ENCODE measurements around the gene CYBC1. TPM values are rescaled to one million over a fixed set of nuclear protein-coding genes. Genes with fewer than 3 reads are reported as not detected.

CYBC1 gene
- total and polyA plus RNA-seq, 9 of the 15 experiments (the other 6 are each of a cell fraction or from before 2014, with no cell fraction given) = 1.3 to 71.8 (median 49.9) TPM

DNA sequence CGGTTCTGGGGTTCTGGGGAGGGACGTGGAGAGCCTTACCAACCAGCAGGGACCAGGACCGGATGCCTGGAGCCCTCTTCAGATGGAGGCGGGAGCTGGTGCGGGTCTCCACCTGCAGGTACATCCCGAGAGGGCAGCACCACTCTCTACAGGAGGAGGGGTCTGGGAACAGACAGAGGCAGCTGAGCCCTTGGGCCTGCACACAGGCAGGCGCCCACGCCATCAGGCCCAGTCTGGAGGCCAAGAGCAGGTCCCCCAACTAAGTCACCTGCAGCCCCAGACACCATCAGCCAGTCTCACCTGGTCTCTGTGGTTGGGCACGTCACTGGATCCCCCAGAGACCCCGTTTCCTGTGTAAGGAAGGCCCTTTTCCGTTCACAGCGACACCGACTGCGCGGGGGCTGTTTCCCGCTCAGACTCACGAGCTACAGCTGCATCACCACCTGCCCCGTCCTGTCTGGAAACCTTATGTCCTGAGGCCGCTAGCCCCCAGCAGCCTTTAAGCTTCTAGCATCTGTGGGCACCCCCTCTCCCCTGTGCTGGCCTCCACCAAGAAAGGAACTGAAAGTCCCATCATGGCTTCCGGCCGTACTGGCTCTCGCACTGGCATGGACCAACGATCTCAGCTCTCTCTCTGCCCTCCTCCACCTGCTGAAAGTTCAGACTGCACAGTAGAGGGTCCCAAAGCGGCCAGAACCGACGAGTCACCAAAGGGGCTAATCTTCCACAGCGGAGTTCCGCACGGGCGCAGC is 1.2 kb downstream of the CYBC1 start:
- no peaks in the 10 kb centered on the region for H3K9me3 ChIP-seq (replicated peaks; ENCODE audit: control insufficient read depth, insufficient read depth, low read depth, low read length)
- peak overlapping the region; percentile 85 to 99 for H3K9ac ChIP-seq (ENCODE audit: insufficient read depth in 1 of 2, low read depth in 2 of 2, low read length in 2 of 2)
- peak overlapping the region; percentile 85; the same call in 2 of the 3 replicates for H3K27ac ChIP-seq (ENCODE audit: extremely low read depth, low read depth, low read length)
- H3K4me1 ChIP-seq (replicated peaks in 1 of 2; ENCODE audit: control insufficient read depth in 2 of 2, insufficient read depth in 2 of 2, low read length in 2 of 2) = peaks cover 21 to 63% of the 10 kb centered on the region in 2 experiments
- no peaks in the 10 kb centered on the region for H4K20me1 ChIP-seq (replicated peaks; ENCODE audit: control insufficient read depth, insufficient read depth, low read length)
- ChIA-PET POLR2A (interaction anchor here (1.0 to 1.1 kb wide), 2 partner anchors 8 to 16 kb away, joined by 4 to 6 read pairs; no protein-coding TSS in a partner anchor), CTCF (ENCODE audit: low intra/inter-chr PET ratio) (no interaction called here)
- 84% methylated on average over 26 of the region's 30 CpGs for WGBS (ENCODE audit: insufficient coverage, low coverage, missing lambda C conversion rate)
- no peak for ATAC-seq
- peak overlapping the region; percentile 90 for H3K4me2 ChIP-seq (ENCODE audit: insufficient read depth, low read length)
- no peaks in the 10 kb centered on the region for H3K27me3 ChIP-seq (ENCODE audit: control insufficient read depth in 2 of 2, insufficient read depth in 2 of 2, low read length in 2 of 2)
- no peak for FAIRE-seq
- intact Hi-C loops (cut with micrococcal nuclease) (no loop called here), in situ Hi-C loops (cut with MboI) (no loop called here)
- H2AFZ ChIP-seq (ENCODE audit: low read depth, low read length) = no peak overlapping the region
- H3K79me2 ChIP-seq (ENCODE audit: control insufficient read depth, insufficient read depth, low read length) = peaks cover 27% of the 10 kb centered on the region
- peaks cover 14% of the 10 kb centered on the region; the same call in 2 of the 3 replicates for H3K36me3 ChIP-seq (ENCODE audit: control insufficient read depth, insufficient read depth, low read length)
- peak in 2 of 3 experiments; percentile 14 to 32 for TF ChIP-seq YY1 (IDR thresholded peaks at IDR 0.05; ENCODE audit: borderline replicate concordance in 1 of 3, control insufficient read depth in 1 of 3, extremely low read depth in 1 of 3, insufficient read depth in 3 of 3, insufficient read length in 1 of 3, insufficient replicate concordance in 2 of 3, low read depth in 1 of 3, low read length in 2 of 3)
- peak; percentile 11; the same call in 1 of the 2 replicates for TF ChIP-seq POLR2G (IDR thresholded peaks at IDR 0.05; ENCODE audit: low read depth, low read length)
- TF ChIP-seq KDM1A (IDR thresholded peaks at IDR 0.05) = no peak
- TF ChIP-seq SMAD3 (CRISPR knock-in tag; conservative IDR thresholded peaks at IDR 0.05) = no peak
- TF ChIP-seq, protein P1, sequence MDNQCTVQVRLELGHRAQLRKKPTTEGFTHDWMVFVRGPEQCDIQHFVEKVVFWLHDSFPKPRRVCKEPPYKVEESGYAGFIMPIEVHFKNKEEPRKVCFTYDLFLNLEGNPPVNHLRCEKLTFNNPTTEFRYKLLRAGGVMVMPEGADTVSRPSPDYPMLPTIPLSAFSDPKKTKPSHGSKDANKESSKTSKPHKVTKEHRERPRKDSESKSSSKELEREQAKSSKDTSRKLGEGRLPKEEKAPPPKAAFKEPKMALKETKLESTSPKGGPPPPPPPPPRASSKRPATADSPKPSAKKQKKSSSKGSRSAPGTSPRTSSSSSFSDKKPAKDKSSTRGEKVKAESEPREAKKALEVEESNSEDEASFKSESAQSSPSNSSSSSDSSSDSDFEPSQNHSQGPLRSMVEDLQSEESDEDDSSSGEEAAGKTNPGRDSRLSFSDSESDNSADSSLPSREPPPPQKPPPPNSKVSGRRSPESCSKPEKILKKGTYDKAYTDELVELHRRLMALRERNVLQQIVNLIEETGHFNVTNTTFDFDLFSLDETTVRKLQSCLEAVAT (IDR thresholded peaks at IDR 0.05) = peak in 1 of 2 experiments; percentile 58; a peak in 2 of 4 replicates
- TF ChIP-seq ZNF12 (CRISPR knock-in tag; IDR thresholded peaks at IDR 0.05) = 0 out of 2 replicates have a peak, but pooled peaks have one; percentile 20
- TF ChIP-seq E2F6 (IDR thresholded peaks at IDR 0.05; ENCODE audit: borderline replicate concordance in 1 of 2, extremely low read depth in 1 of 2, insufficient read depth in 1 of 2, insufficient read length in 1 of 2, low read depth in 1 of 2, low read length in 1 of 2, poor library complexity in 1 of 2, severe bottlenecking in 1 of 2) = peak in 1 of 2 experiments; percentile 54
- peak overlapping the region; percentile 93 for H3K4me3 ChIP-seq
- BruUV-seq (replicated peaks) = no TSS peak
- DNase-seq (ENCODE audit: extremely low read depth in 1 of 4, low spot score in 3 of 4) = no peak
- H3K9me1 ChIP-seq (ENCODE audit: control insufficient read depth, insufficient read depth, low read length) = no peaks in the 10 kb centered on the region

All from K562 (cell line).